HG03469 (cell line): Measurements from ENCODE around the gene CFAP97.
A peak's percentile ranks its signal among the peaks of the same experiment; 100 is the strongest.
"Not testable (repeated sequence)": the region's sequence is repeated elsewhere in the genome, so short reads cannot be mapped to it uniquely, and the experiment has no call there.

Experiments used
- ATAC-seq: cut with Tn5 transposase; IDR thresholded peaks from one replicate; pipeline ENCODE4 v1.9.1; 2021; ENCODE audit warnings: mild to moderate bottlenecking, moderate library complexity, moderate number of reproducible peaks; ENCODE audit not compliant: unreplicated experiment

Gene CFAP97

GRCh38 chr4:185203486-185204237 is at the start of gene CFAP97:
TSS of gene CFAP97 (minus strand) at chr4:185204000. CDS start at chr4:185191196, 12,804 bp downstream.
- peak; percentile 71 for ATAC-seq

- no peak for ATAC-seq
These were observed 45.3 kb upstream of the CFAP97 start for GRCh38 chr4:185249105-185249504.

DNA sequence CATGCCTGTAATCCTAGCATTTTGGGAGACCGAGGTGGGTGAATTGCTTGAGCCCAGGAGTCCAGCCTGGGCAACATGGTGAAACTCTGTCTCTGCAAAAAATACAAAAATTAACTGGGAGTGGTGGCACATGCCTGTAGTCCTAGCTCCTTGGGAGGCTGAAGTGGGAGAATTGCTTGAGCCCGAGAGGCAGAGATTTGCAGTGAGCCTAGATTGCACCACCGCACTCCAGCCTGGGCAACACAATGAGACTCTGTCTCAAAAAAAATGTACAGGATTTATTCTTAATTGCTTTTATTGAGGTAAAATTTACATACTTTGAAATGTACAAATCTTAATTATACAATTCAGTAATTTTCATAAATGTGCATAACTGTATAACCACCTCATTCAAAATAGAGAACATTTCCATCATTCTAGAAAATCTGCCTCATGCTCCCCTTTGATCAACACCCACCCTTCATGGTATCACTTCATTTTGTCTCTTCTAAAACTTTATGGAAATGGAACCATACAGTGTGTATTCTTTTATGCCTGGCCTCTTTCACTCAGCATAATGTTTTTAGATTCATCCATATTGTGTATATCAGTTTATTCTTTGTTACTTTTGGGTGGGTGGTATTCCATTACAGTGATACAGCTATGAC is 44.7 kb upstream of the CFAP97 start:
- ATAC-seq, result no peak

DNA sequence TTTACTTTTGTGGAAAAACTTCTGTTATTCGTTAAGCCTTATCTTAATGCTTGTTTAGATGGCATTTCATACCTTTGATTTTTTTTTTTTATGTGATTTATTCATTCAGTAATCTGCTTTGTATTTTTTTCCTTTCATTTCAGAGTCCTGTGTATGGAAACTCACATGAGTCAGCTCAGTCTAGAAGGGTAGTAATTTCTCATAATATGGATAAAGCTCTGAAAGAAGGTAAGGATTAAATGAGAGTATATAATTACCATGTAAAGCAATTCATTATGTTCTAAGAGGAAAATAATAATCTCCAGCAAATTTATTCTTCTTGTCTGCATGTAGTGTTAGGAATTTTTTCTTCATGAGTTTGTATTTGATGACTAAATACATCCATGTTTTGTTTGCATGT is 43.4 kb upstream of the CFAP97 start:
- no peak for ATAC-seq

DNA sequence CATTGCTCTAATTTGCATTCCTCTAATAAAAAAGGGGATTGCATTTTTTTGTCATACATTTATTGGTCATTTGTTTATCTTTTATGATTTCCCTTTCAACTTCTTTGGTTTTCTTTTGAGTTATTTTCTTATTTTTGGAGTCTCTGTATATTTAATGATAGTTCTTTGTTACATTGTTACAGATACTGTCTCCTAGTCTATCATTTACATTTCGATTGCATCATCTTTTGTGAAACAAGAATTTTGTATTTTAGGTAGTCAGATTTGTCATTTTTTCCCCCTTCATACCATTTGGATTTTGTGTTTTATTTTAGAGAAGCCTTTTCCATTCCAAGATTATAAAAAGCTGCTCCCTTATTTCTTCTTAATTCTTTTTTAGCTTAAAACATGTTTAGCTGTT is 42.7 kb upstream of the CFAP97 start:
- no peak for ATAC-seq

DNA sequence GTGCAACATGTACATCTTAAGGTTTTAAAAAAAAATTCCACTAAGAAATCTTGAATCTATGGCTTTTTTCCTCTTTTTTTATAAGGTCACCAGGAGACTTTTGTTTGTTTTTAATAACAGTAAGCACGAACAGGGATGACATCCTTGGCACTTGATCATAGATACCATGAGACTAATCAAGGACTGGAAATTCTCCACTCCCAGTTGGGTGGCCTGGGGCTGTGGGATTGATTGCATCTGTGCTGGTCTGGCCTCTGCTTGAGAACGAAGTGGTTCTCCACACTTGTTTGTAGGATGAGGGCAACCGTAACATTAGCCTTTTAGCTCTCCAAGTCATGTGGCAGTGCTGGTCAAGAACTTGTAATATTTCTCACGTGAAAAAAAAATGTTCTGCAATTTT is 41.0 kb upstream of the CFAP97 start:
- no peak for ATAC-seq

DNA sequence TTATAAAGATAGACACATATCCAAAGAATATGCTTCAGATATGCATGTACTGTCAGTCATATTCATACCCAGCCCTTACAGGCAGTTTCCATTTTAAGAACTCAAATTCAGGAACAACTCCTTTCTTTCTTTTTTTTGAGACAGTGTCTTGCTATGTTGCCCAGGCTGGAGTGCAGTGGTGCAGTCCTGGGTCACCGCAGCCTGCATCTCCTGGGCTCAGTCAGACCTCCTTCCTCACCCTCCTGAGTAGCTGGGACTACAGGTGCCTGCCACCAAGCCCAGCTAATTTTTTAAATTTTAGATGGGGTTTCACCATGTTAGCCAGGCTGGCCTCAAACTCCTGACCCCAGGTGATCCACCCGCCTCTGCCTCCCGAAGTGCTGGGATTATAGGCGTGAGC is 40.1 kb upstream of the CFAP97 start:
- ATAC-seq, result no peak

DNA sequence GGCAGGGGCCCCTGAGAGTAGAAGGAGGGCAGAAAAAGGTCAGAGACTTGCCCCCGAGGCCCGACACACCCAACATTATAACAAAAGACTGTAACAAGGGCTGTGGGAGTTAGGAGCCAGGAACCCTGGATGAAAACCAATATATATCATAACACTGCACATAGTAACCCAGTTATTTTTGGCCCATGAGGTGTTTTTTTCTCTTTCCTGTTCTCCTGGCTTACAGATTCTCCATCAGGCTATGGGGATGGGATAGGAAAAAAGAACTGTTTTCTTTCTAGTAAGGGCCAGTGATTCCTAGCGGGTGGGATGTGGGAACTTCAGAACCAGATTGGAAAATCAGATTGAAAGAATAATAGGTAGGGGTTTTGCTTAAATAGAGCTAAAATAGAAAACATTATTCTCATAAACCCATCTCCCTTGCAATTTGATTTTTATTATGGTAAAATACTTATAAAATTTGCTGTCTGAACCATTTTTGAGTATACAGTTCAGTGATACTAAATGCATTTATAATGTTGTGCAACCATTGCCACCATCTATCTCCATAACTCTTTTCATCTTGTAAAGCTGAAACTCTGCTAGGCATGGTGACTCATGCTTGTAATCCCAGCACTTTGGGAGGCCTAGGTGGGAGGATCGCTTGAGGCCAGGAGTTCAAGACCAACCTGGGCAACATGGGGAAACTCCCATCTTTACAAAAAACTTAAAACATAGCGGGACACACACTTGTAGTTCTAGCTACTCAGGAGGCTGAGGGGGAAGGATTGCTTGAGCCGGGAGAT is 39.1 kb upstream of the CFAP97 start:
- no peak for ATAC-seq

DNA sequence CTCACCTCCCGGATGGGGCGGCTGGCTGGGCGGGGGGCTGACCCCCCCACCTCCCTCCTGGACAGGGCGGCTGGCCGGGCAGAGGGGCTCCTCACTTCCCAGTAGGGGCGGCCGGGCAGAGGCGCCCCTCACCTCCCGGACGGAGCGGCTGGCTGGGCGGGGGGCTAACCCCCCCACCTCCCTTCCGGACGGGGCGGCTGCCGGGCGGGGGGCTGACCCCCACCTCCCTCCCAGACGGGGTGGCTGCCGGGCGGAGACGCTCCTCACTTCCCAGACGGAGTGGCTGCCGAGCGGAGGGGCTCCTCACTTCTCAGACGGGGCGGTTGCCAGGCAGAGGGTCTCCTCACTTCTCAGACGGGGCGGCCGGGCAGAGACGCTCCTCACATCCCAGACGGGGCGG is 36.7 kb upstream of the CFAP97 start:
- ATAC-seq, result not testable (repeated sequence)

- ATAC-seq, result no peak
These were observed 35.0 kb upstream of the CFAP97 start for GRCh38 chr4:185238750-185239149.

DNA sequence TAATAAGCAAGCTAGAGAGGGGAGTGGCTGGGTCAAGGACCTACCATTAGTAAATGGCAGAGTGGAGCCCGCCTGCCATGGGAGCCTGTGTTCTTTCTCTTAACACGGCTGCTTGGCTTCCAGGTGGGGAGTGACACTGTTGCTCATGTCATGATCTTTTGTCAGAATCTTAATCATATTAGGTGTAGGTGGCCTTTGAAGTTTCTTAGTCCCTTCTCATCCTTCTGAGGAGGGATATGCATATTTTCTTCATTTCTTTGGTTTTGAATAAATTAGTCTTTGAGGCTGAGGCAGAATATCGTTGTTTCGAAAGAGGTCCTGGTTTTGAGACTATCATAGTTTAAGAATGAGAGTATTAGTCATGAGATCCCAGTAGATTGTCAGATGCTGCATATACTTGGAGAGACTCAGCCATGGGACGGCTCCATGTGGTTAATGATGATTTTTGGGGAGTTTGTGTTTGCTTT is 34.4 kb upstream of the CFAP97 start:
- no peak for ATAC-seq

GRCh38 chr4:185237175-185237574 is 33.4 kb upstream of the CFAP97 start:
- ATAC-seq, result no peak

DNA sequence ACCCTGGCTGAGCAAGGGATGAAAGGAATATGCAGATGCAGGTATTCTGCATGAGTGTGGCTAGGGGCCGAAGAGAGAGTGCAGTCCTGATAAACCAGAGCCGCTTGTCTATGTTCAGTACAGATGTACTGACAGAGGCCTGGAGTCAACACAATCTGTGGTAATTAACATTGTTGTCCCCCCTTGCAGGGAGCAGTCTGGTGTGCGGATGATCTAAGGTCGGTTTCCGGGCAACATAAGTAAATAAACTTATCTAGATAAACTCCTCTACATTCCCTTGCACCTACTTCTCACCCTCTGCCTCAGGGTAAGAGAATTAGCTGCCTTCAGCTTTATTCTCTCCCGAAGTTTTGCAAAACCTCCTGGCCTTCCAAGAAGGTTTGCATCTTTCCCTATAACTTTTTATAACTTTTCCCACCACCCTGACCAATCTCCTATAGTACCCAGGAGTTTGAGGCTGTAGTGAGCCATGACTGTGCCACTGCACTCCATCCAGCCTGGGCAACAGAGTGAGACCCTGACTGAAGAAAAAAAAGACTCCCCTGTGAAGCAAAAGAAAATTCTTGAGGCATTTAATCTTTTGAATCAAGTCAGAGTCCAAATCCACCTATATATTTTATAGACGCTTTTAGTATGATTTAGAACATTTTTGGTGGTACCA is 32.2 kb upstream of the CFAP97 start:
- no peak for ATAC-seq

DNA sequence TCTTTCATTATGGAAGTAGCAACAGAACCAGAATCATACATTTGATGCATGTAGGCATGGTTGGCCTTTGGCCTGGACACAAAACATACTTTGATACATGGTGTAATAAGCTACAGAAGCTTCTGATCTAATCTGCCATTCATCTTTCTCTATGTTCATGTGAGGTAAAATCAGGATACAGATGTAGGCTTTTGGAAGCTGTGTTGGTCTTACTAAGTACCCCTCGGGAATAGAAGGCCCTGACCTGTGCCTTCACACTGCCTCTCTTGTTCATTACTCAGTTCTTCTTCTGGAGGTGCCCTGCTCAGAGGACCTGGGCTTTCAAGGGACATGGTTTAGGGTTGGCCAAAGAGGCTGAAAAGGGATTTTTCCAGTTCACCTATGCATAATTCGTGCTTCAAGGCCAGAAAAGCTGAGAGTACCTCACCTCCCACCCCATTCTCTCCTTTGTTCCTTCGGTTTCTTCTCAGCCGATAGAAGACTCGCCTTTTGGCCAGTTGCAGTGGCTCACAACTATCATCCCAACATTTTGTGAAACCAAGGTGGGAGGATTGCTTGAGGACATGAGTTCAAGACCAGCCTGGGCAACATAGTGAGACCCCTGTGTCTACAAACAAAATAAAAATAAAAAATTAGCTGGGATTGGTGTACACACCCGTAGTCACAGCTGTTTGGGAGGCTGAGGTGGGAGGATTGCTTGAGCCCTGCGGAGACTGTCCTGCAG is 31.5 kb upstream of the CFAP97 start:
- no peak for ATAC-seq

GRCh38 chr4:185232370-185232769 is 28.6 kb upstream of the CFAP97 start:
- no peak for ATAC-seq

GRCh38 chr4:185229021-185229818 is 25.4 kb upstream of the CFAP97 start:
- no peak for ATAC-seq

GRCh38 chr4:185227713-185228278 is 24.0 kb upstream of the CFAP97 start:
- no peak for ATAC-seq

- ATAC-seq, result no peak
These were observed 23.3 kb upstream of the CFAP97 start for GRCh38 chr4:185227131-185227551.

DNA sequence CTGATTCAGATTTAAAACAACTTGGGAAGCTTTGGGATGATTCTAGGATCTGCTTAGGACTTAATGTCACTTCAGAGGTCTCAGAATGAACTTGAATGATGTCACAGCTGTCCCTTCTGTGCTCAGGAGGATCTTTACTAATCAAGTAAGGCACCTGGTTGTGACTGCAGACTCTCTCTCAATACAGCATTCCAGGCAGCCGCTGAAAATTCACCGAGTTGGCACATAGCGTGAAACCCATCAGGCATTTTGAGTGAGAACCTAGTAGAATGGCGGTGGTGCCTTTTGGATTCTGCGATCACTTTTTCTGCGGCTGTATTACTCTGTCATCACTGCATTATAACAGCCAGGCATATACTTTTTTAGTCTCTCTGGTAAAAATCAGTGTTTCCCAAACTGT is 22.1 kb upstream of the CFAP97 start:
- no peak for ATAC-seq
